HG03378 (cell line): ENCODE data around the gene CD47.
A peak's percentile ranks its signal among the peaks of the same experiment; 100 is the strongest.

Experiments
- ATAC-seq: cut with Tn5 transposase; IDR thresholded peaks from one replicate; pipeline ENCODE4 v1.9.1; 2021; ENCODE audit warnings: mild to moderate bottlenecking, moderate library complexity; ENCODE audit not compliant: unreplicated experiment

Gene CD47

DNA sequence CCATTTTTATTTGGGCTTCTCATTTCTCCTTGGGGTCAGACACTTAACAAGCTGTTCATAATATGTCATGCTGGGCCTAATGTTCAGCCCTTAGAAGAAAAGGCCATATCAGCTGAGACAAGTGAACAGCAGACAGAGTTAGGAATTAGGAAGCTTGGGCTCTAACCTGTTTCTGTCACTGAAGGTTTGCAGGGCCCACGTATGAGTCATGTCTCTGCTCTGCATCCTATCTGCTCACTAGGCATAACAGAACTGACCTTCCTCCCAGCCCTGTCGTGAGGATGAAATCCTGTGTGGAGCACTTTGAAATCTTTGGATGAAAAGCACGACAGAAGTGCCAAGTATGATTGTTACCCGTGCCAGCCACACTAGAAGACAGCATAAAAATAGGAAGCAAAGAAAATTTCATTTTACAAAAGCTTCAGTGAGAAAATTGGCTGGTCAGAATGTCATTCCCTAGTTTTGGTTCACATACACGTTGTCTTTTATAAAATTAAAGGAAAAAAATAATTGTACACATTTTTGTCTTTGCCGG lies 26.5 kb upstream of the CD47 start:
- peak; percentile 50 for ATAC-seq

- ATAC-seq, result no peak
Observed at GRCh38 chr3:108114423-108115065, 23.7 kb upstream of the CD47 start.

GRCh38 chr3:108113975-108114374 lies 23.1 kb upstream of the CD47 start:
- ATAC-seq, result no peak

DNA sequence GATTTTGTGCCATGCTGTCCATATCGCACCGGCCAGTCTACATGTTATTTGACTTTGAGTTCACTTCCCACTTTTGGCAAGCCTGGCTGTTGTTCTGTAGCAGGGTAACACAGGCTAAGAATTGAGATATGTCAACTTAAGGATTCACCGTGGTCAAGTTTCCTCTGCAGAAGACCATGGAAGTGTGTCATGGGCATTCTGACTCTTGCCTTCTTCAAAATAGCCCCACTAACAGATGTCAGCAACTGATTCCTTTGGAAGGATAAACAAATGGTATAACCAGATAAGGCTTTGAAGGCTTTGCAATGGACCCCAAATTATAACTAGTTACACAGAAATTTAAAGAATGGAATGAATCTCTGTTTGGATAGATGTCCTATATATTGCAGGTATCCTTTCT lies 20.1 kb upstream of the CD47 start:
- no peak for ATAC-seq

- ATAC-seq, result no peak
Observed at GRCh38 chr3:108108416-108108815, 17.6 kb upstream of the CD47 start.

GRCh38 chr3:108106449-108106848 lies 15.6 kb upstream of the CD47 start:
- no peak for ATAC-seq

DNA sequence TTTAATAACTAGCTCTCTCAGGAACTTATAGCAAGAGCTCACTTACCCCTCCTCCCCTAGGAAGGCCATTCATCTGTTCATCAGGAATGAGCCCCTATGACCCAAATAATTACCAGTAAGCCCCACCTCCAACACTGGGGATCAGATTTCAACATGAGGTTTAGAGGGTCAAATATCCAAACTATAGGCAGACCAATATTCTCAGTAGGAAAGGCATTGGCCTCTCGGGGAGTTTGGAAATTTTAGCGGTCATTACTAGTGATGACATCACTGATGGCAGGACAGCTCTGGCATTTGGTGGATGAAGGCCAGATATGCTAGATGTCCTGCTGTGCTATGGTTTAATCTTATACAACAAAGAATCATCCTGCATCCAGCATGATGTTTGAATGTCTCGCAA lies 15.2 kb upstream of the CD47 start:
- ATAC-seq, result no peak

- ATAC-seq, result no peak
Observed at GRCh38 chr3:108103886-108104797, 13.3 kb upstream of the CD47 start.

DNA sequence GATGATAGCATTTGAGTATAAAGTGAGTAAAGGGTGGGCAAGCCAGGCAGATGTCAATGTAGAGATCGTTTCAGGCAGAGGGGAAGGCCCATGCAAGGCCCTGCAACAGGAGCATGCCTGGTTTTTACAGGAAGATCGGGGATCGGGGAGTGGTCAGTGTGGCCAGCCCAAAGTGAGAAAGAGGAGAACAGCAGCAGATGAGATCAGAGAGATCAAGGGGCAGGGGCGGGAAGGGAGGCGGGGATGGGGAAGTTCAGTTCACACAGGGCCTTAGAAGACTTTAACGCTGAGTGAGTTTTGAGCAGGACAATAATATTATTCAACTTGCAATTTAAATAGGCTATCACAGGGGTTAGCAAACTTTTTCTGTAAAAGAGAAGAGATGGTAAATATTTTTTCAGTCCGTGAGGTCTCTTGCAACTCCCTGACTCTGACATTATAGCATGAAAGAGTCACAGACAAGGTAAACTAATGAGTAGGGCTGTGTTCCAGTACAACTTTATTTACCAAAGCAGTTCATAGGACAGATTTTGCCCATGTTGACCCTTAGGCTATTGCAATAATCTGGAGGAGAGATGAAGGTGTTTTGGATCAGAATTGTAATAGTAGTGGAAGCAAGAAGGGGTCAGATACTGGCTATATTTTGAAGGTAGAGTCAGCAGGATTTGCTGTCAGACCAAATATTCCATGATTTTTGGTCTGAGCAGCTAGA lies 12.4 kb upstream of the CD47 start:
- ATAC-seq, result no peak

DNA sequence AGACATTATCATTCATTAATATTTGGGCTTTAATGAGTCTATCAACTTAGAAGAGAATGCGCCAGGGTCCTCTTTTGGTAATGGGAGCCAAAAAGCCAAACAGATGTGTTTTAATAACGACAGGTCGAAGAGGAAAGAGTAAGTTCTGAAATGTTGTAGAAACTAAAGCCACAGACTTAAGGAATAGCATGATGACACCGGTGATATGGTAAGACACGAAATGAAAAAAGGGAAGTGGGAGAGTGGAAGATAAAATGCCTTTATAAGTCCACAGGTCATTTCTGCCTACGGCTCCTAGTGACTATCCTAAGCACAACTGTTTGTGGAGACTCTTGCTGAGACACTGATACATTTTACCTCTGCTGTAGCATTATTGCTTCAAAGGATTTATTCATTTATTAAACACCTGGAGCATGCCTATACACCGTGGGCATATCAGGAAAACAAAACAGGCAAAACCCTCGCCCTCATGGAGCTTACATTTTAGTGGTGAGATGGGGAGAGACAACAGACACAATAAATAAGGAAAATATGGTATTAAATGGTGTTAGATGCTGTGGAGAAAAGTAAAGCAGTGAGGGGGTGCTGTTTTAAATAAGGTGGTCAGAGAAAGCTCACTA lies 11.7 kb upstream of the CD47 start:
- no peak for ATAC-seq

DNA sequence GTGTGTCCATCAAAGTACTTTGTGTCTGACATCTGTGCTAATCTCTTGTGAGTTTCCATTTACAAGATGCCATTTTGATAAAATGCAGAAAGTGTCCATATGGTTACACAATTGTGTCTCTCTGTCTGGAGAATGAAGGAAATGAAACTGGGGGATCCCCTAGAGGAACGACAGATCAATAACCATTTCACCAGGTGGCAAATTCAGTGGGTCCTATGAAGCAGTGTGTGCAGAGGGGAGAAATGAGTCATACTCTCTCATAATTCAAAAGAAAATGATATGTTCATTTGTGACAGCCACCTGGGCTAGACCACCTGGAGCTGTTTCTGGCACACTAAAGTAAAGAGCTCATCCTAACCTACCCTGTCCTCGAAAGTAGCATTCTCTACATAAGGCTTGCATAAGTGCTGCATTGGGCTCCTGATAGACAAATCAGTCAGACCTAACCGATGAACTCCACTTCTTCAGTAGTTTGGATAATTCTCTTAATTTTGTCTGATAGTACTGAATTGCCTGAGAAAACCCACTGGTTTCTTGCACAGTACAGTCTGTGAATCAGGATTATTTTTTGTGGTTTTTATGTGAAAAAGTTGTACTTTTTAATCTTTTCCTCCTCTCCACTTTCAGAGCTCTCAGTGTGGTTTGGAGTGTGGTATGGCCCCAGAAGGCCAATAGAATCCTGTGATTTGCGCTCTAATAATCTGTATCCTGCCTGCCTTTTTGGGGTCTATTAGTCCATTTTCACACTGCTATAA lies 10.3 kb upstream of the CD47 start:
- peak; percentile 95 for ATAC-seq

- ATAC-seq, result peak; percentile 7
Observed at GRCh38 chr3:108099679-108100428, 9.0 kb upstream of the CD47 start.

DNA sequence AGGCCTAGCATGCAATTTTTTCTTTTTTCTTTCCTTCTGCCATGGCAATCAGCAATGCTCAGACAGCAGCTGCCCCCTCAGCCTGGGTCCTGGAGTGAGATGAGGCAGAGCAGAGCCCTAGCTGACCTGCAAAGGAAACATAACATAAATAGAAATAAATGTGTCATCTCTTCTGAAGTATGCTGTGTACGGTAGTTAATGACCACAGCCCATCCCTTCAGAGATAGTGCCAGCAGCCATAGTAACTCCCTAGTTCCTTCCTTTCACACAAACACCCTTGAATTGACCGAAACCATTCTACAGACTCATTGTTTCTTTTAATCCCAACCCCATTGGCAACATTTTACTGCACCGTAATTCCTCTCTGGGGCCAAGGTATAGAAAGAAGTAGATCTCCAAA lies 8.4 kb upstream of the CD47 start:
- no peak for ATAC-seq

- no peak for ATAC-seq
Observed at GRCh38 chr3:108098003-108098370, 7.2 kb upstream of the CD47 start.

GRCh38 chr3:108097322-108098002 lies 6.6 kb upstream of the CD47 start:
- ATAC-seq, result no peak

DNA sequence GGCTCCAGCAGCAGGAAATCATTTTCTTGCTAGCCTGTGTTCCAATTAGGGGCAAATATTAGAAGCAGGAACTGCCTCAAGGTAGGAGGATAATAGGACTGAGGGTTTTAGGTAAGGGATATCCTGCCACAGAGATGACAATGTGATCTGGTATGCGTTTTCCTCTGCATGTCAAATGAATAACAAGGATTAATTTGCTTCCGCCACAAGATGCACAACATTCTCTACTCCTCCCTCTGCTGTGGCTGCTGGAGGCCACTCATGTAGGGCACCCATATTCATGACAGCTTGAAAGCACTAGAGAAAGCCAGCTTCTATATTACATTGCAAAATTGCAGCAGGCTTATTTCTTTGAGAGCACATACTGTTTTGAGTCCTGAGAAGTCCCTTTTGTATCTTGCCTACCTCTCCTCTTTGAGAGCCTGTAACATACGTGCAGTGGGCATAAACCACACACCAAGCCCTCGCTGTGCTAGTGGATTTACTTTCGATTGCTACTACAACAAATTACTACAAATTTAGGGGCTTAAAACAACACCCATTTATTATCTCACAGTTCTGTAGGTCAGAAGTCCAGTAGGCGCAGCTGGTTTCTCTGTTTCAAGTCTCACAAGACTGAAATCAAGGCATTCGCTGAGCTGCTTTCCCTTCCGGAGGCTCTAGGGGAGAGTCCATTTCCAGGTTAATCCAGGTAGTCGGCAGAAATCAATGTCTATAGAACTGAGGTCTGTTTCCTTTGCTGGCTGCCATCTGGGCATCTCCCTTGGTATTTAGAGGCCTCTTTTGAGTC lies 5.9 kb upstream of the CD47 start:
- ATAC-seq, result no peak

DNA sequence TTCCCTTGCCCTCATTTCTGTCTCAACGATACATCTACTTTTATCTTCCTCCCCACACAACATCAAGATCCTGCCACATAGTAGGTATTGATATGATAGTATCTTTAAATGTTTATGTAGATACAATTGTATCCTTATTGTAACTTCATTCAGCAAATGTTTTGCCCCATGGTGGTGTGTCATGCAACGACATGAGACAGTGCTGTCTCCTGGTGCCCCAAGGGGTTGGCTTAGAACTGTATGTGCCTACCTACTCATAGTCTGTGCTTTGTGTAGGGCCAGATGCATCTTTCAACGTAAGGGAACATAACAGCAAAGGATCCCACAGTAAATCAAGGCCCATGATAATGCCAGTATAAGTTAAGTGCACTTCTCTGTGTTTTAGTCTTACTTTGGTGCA lies 2.8 kb upstream of the CD47 start:
- no peak for ATAC-seq

- ATAC-seq, result no peak
Observed at GRCh38 chr3:108093021-108093420, 2.2 kb upstream of the CD47 start.
